ENCODE measurements around the gene SORCS2. TPM values are rescaled to one million over a fixed set of nuclear protein-coding genes. Genes with fewer than 3 reads are reported as not detected.

SORCS2 gene
- total and polyA plus RNA-seq, 2 of the 13 experiments (the other 11 are each of a cell fraction or from before 2014, with no cell fraction given), result 0.82 to 1.0 TPM

DNA sequence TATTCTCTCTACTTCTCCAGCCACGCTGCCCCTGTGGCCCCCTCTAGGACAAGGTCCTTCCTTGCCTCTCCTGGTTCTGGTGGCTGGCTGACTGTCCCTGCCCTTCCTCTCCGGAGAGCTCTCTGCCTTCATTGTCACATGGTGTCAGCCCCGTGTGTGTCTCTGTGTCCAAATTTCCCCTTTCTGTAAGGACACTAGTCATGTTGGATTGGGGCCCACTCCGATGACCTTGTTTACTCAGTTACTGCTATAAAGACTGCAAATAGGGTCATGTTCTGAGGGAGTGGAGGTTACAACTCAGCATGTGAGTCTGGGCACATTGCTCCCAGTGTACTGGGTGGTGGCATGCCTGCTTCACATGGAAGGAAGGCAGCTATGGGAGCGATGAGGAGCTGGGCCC, 371.9 kb downstream of the SORCS2 start (continued):
- TF ChIP-seq, protein P1, sequence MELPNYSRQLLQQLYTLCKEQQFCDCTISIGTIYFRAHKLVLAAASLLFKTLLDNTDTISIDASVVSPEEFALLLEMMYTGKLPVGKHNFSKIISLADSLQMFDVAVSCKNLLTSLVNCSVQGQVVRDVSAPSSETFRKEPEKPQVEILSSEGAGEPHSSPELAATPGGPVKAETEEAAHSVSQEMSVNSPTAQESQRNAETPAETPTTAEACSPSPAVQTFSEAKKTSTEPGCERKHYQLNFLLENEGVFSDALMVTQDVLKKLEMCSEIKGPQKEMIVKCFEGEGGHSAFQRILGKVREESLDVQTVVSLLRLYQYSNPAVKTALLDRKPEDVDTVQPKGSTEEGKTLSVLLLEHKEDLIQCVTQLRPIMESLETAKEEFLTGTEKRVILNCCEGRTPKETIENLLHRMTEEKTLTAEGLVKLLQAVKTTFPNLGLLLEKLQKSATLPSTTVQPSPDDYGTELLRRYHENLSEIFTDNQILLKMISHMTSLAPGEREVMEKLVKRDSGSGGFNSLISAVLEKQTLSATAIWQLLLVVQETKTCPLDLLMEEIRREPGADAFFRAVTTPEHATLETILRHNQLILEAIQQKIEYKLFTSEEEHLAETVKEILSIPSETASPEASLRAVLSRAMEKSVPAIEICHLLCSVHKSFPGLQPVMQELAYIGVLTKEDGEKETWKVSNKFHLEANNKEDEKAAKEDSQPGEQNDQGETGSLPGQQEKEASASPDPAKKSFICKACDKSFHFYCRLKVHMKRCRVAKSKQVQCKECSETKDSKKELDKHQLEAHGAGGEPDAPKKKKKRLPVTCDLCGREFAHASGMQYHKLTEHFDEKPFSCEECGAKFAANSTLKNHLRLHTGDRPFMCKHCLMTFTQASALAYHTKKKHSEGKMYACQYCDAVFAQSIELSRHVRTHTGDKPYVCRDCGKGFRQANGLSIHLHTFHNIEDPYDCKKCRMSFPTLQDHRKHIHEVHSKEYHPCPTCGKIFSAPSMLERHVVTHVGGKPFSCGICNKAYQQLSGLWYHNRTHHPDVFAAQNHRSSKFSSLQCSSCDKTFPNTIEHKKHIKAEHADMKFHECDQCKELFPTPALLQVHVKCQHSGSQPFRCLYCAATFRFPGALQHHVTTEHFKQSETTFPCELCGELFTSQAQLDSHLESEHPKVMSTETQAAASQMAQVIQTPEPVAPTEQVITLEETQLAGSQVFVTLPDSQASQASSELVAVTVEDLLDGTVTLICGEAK (IDR thresholded peaks at IDR 0.05), result no peak
- TF ChIP-seq, protein P1 (CRISPR knock-in tag; IDR thresholded peaks at IDR 0.05), result no peak
- no peak for TF ChIP-seq ARNT2 (CRISPR knock-in tag; IDR thresholded peaks at IDR 0.05; ENCODE audit: low read depth)
- TF ChIP-seq SPEN (CRISPR knock-in tag; IDR thresholded peaks at IDR 0.05; ENCODE audit: low read depth), result no peak
- TF ChIP-seq, protein P2, sequence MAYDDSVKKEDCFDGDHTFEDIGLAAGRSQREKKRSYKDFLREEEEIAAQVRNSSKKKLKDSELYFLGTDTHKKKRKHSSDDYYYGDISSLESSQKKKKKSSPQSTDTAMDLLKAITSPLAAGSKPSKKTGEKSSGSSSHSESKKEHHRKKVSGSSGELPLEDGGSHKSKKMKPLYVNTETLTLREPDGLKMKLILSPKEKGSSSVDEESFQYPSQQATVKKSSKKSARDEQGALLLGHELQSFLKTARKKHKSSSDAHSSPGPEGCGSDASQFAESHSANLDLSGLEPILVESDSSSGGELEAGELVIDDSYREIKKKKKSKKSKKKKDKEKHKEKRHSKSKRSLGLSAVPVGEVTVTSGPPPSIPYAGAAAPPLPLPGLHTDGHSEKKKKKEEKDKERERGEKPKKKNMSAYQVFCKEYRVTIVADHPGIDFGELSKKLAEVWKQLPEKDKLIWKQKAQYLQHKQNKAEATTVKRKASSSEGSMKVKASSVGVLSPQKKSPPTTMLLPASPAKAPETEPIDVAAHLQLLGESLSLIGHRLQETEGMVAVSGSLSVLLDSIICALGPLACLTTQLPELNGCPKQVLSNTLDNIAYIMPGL (CRISPR knock-in tag; IDR thresholded peaks at IDR 0.05; ENCODE audit: borderline replicate concordance in 1 of 2, low read depth in 1 of 2), result no peak
- TF ChIP-seq, protein P3, sequence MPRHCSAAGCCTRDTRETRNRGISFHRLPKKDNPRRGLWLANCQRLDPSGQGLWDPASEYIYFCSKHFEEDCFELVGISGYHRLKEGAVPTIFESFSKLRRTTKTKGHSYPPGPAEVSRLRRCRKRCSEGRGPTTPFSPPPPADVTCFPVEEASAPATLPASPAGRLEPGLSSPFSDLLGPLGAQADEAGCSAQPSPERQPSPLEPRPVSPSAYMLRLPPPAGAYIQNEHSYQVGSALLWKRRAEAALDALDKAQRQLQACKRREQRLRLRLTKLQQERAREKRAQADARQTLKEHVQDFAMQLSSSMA (CRISPR knock-in tag; IDR thresholded peaks at IDR 0.05), result no peak
- TF ChIP-seq MTA3 (CRISPR knock-in tag; IDR thresholded peaks at IDR 0.05), result no peak
- TF ChIP-seq, protein P4, sequence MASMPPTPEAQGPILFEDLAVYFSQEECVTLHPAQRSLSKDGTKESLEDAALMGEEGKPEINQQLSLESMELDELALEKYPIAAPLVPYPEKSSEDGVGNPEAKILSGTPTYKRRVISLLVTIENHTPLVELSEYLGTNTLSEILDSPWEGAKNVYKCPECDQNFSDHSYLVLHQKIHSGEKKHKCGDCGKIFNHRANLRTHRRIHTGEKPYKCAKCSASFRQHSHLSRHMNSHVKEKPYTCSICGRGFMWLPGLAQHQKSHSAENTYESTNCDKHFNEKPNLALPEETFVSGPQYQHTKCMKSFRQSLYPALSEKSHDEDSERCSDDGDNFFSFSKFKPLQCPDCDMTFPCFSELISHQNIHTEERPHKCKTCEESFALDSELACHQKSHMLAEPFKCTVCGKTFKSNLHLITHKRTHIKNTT (CRISPR knock-in tag; IDR thresholded peaks at IDR 0.05), result no peak
- peak; percentile 45; the same call in 1 of the 3 replicates for TF ChIP-seq MXI1 (IDR thresholded peaks at IDR 0.05; ENCODE audit: borderline replicate concordance, low read depth, low read length)
- no peak for TF ChIP-seq ZNF30 (CRISPR knock-in tag; IDR thresholded peaks at IDR 0.05)
- TF ChIP-seq ZNF773 (CRISPR knock-in tag; IDR thresholded peaks at IDR 0.05; ENCODE audit: borderline replicate concordance), result no peak
- TF ChIP-seq, protein P5, sequence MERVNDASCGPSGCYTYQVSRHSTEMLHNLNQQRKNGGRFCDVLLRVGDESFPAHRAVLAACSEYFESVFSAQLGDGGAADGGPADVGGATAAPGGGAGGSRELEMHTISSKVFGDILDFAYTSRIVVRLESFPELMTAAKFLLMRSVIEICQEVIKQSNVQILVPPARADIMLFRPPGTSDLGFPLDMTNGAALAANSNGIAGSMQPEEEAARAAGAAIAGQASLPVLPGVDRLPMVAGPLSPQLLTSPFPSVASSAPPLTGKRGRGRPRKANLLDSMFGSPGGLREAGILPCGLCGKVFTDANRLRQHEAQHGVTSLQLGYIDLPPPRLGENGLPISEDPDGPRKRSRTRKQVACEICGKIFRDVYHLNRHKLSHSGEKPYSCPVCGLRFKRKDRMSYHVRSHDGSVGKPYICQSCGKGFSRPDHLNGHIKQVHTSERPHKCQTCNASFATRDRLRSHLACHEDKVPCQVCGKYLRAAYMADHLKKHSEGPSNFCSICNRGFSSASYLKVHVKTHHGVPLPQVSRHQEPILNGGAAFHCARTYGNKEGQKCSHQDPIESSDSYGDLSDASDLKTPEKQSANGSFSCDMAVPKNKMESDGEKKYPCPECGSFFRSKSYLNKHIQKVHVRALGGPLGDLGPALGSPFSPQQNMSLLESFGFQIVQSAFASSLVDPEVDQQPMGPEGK (CRISPR knock-in tag; IDR thresholded peaks at IDR 0.05), result no peak
